Mesenchymal stem cell (in vitro differentiated cells and primary cell): Measurements from ENCODE around the gene ELL2.

Experiments used
- DNase-seq: peaks from one replicate; pipeline ENCODE4 v3.0.0-alpha.2; 2013
- H2AFZ ChIP-seq: one replicate; pipeline ENCODE4 v1.6.1; 2013; ENCODE audit warnings: low read depth, mild to moderate bottlenecking, control low read depth, inconsistent platforms, low read length, moderate library complexity
- H2AK5ac ChIP-seq: 2 replicates; pipeline ENCODE4 v1.6.1; 2013; ENCODE audit warnings: low read length, moderate library complexity, mild to moderate bottlenecking, inconsistent platforms; ENCODE audit not compliant: severe bottlenecking
- H2BK120ac ChIP-seq: one replicate; pipeline ENCODE4 v1.6.1; 2013; ENCODE audit warnings: low read depth, mild to moderate bottlenecking, inconsistent platforms, low read length, moderate library complexity
- H2BK12ac ChIP-seq, 2 experiments: one replicate each; pipeline ENCODE4 v1.6.1; 2013; ENCODE audit warnings: inconsistent platforms in 2 of 2, low read length in 2 of 2, mild to moderate bottlenecking in 2 of 2, moderate library complexity in 2 of 2, control low read depth in 1 of 2
- H2BK15ac ChIP-seq: one replicate; pipeline ENCODE4 v1.6.1; 2013; ENCODE audit warnings: mild to moderate bottlenecking, low read depth, inconsistent platforms; ENCODE audit not compliant: poor library complexity, severe bottlenecking
- H2BK5ac ChIP-seq: 2 replicates; pipeline ENCODE4 v1.6.1; 2013; ENCODE audit warnings: low read depth, mild to moderate bottlenecking, low read length, control low read depth, inconsistent platforms; ENCODE audit not compliant: poor library complexity, severe bottlenecking
- H3K14ac ChIP-seq, 2 experiments: one replicate each; pipeline ENCODE4 v1.6.1; 2013; ENCODE audit warnings: inconsistent platforms in 2 of 2, low read length in 2 of 2, control low read depth in 1 of 2, mild to moderate bottlenecking in 1 of 2, moderate library complexity in 1 of 2
- H3K18ac ChIP-seq, 2 experiments: one replicate each; pipeline ENCODE4 v1.6.1; 2013; ENCODE audit warnings: inconsistent platforms in 2 of 2, low read length in 2 of 2, control low read depth in 1 of 2, low read depth in 1 of 2, mild to moderate bottlenecking in 1 of 2
- H3K23ac ChIP-seq, 2 experiments: one replicate each; pipeline ENCODE4 v1.6.1; 2013; ENCODE audit warnings: inconsistent platforms in 2 of 2, low read length in 2 of 2, mild to moderate bottlenecking in 2 of 2, moderate library complexity in 2 of 2, control low read depth in 1 of 2
- H3K27ac ChIP-seq: 2 replicates; pipeline ENCODE4 v1.5.1; 2013; ENCODE audit warnings: mild to moderate bottlenecking, moderate library complexity, low read length, control low read depth, inconsistent platforms; ENCODE audit not compliant: poor library complexity, severe bottlenecking
- H3K27me3 ChIP-seq, 2 experiments: 2 replicates each; pipeline versions ENCODE4 v1.6.1 to v1.7.0; 2013; ENCODE audit warnings: low read length in 2 of 2, mild to moderate bottlenecking in 2 of 2, moderate library complexity in 2 of 2, control low read depth in 1 of 2, inconsistent platforms in 1 of 2; ENCODE audit not compliant: control insufficient read depth in 1 of 2, insufficient read depth in 1 of 2
- H3K36me3 ChIP-seq, 2 experiments: 2 replicates each; pipeline versions ENCODE4 v1.6.1 to v1.7.0; 2013; ENCODE audit warnings: low read length in 2 of 2, control low read depth in 1 of 2, inconsistent platforms in 1 of 2, low read depth in 1 of 2, mild to moderate bottlenecking in 1 of 2; ENCODE audit not compliant: insufficient read depth in 2 of 2, control insufficient read depth in 1 of 2
- H3K4ac ChIP-seq, 2 experiments: one replicate each; pipeline ENCODE4 v1.6.1; 2013; ENCODE audit warnings: inconsistent platforms in 2 of 2, low read length in 2 of 2, mild to moderate bottlenecking in 2 of 2, moderate library complexity in 2 of 2, control low read depth in 1 of 2, low read depth in 1 of 2
- H3K4me1 ChIP-seq: 2 replicates; pipeline ENCODE4 v1.6.1; 2013; ENCODE audit warnings: low read depth, low read length, control low read depth; ENCODE audit not compliant: control insufficient read depth, insufficient read depth
- H3K4me2 ChIP-seq: 2 replicates; pipeline ENCODE4 v1.6.1; 2013; ENCODE audit warnings: low read length, mild to moderate bottlenecking, inconsistent platforms; ENCODE audit not compliant: poor library complexity, severe bottlenecking
- H3K4me3 ChIP-seq, 2 experiments: 2 replicates each; pipeline versions ENCODE4 v1.5.1 to v1.7.0; 2013; ENCODE audit warnings: low read length in 2 of 2, mild to moderate bottlenecking in 2 of 2, control low read depth in 1 of 2, low read depth in 1 of 2; ENCODE audit not compliant: insufficient read depth in 1 of 2
- H3K79me1 ChIP-seq: replicated peaks from 2 replicates; pipeline ENCODE4 v1.6.1; 2013; ENCODE audit warnings: mild to moderate bottlenecking, control low read depth, low read length, inconsistent platforms; ENCODE audit not compliant: poor library complexity, severe bottlenecking
- H3K9ac ChIP-seq: 2 replicates; pipeline ENCODE4 v1.7.0; 2013; ENCODE audit warnings: mild to moderate bottlenecking, low read length, moderate library complexity
- H3K9me3 ChIP-seq: 2 replicates; pipeline ENCODE4 v1.7.0; 2013; ENCODE audit warnings: mild to moderate bottlenecking, low read length; ENCODE audit not compliant: control insufficient read depth
- H4K8ac ChIP-seq: one replicate; pipeline ENCODE4 v1.6.1; 2013; ENCODE audit warnings: inconsistent platforms, mild to moderate bottlenecking, low read length, moderate library complexity
- H4K91ac ChIP-seq: one replicate; pipeline ENCODE4 v1.6.1; 2013; ENCODE audit warnings: mild to moderate bottlenecking, low read length, inconsistent platforms
- WGBS: methylation state at CpG from one replicate; pipeline ENCODE4 v1.1.7; 2013; ENCODE audit warnings: mixed read lengths; 5-methylcytosine and 5-hydroxymethylcytosine counted together

The ELL2 gene

GRCh38 chr5:95949810-95950209 is 11.8 kb downstream of the ELL2 start:
- no peaks in the 10 kb centered on the region for H3K4me1 ChIP-seq
- H3K36me3 ChIP-seq, result peaks cover 0 to 10% of the 10 kb centered on the region in 2 experiments
- no peak overlapping the region for H4K91ac ChIP-seq
- no peak overlapping the region for H2BK12ac ChIP-seq
- H2BK120ac ChIP-seq, result no peak overlapping the region
- no peak overlapping the region for H2BK5ac ChIP-seq
- H2AK5ac ChIP-seq, result no peak overlapping the region
- H3K79me1 ChIP-seq, result peaks cover 14% of the 10 kb centered on the region
- H3K9ac ChIP-seq, result peak overlapping the region; percentile 20
- no peak overlapping the region for H3K18ac ChIP-seq
- no peaks in the 10 kb centered on the region for H3K27me3 ChIP-seq
- H3K23ac ChIP-seq, result no peak overlapping the region
- no peak overlapping the region for H2BK15ac ChIP-seq
- H3K14ac ChIP-seq, result no peak overlapping the region
- H3K9me3 ChIP-seq, result no peaks in the 10 kb centered on the region
- H3K4me2 ChIP-seq, result no peak overlapping the region
- no CpG with 5 or more reads among the region's 1 CpG for WGBS
- H2AFZ ChIP-seq, result no peak overlapping the region
- no peak overlapping the region for H3K4ac ChIP-seq
- no peak for DNase-seq
- no peak overlapping the region for H4K8ac ChIP-seq
- no peak overlapping the region for H3K27ac ChIP-seq
- no peak overlapping the region for H3K4me3 ChIP-seq

GRCh38 chr5:95948631-95949030 is 13.0 kb downstream of the ELL2 start:
- Histone ChIP-seq H3K9ac (no peak overlapping the region), H2AK5ac (no peak overlapping the region), H3K23ac (no peak overlapping the region), H2BK120ac (no peak overlapping the region), H3K4me1 (no peaks in the 10 kb centered on the region), H3K14ac (no peak overlapping the region), H3K27me3 (no peaks in the 10 kb centered on the region), H2BK15ac (no peak overlapping the region), H4K91ac (no peak overlapping the region), H4K8ac (no peak overlapping the region), H3K79me1 (peaks cover 14% of the 10 kb centered on the region), H2BK5ac (no peak overlapping the region), H2AFZ (no peak overlapping the region), H3K4me2 (no peak overlapping the region), H3K36me3 (peaks cover 0 to 10% of the 10 kb centered on the region in 2 experiments), H3K4me3 (no peak overlapping the region), H2BK12ac (no peak overlapping the region), H3K4ac (no peak overlapping the region), H3K9me3 (no peaks in the 10 kb centered on the region), H3K27ac (no peak overlapping the region), H3K18ac (no peak overlapping the region)
- DNase-seq, result no peak

GRCh38 chr5:95946451-95946850 is 15.2 kb downstream of the ELL2 start:
- H3K4me1 ChIP-seq, result no peaks in the 10 kb centered on the region
- no peak overlapping the region for H3K27ac ChIP-seq
- WGBS, result 96% methylated on average over 1 of the region's 1 CpG
- H2BK12ac ChIP-seq, result no peak overlapping the region
- no peak overlapping the region for H3K23ac ChIP-seq
- no peak overlapping the region for H3K18ac ChIP-seq
- H3K4ac ChIP-seq, result no peak overlapping the region
- no peak overlapping the region for H3K4me2 ChIP-seq
- no peak for DNase-seq
- no peak overlapping the region for H4K8ac ChIP-seq
- no peak overlapping the region for H3K14ac ChIP-seq
- H3K9ac ChIP-seq, result no peak overlapping the region
- no peaks in the 10 kb centered on the region for H3K27me3 ChIP-seq
- H3K9me3 ChIP-seq, result no peaks in the 10 kb centered on the region
- H2BK120ac ChIP-seq, result no peak overlapping the region
- H4K91ac ChIP-seq, result no peak overlapping the region
- H3K79me1 ChIP-seq, result peaks cover 11% of the 10 kb centered on the region
- H3K4me3 ChIP-seq, result no peak overlapping the region
- no peak overlapping the region for H2BK15ac ChIP-seq
- peaks cover 0 to 17% of the 10 kb centered on the region in 2 experiments for H3K36me3 ChIP-seq
- no peak overlapping the region for H2AFZ ChIP-seq
- no peak overlapping the region for H2AK5ac ChIP-seq
- H2BK5ac ChIP-seq, result no peak overlapping the region

GRCh38 chr5:95942968-95943367 is 18.7 kb downstream of the ELL2 start:
- peaks cover 18% of the 10 kb centered on the region for H3K79me1 ChIP-seq
- H3K14ac ChIP-seq, result no peak overlapping the region
- no peak overlapping the region for H3K9ac ChIP-seq
- no peaks in the 10 kb centered on the region for H3K9me3 ChIP-seq
- no peaks in the 10 kb centered on the region for H3K27me3 ChIP-seq
- peaks cover 0 to 39% of the 10 kb centered on the region in 2 experiments for H3K36me3 ChIP-seq
- no peak overlapping the region for H3K4ac ChIP-seq
- H2BK15ac ChIP-seq, result no peak overlapping the region
- H3K23ac ChIP-seq, result no peak overlapping the region
- DNase-seq, result no peak
- no peak overlapping the region for H3K4me2 ChIP-seq
- WGBS, result 100% methylated on average over 1 of the region's 2 CpGs
- H2BK5ac ChIP-seq, result no peak overlapping the region
- no peak overlapping the region for H4K8ac ChIP-seq
- no peak overlapping the region for H4K91ac ChIP-seq
- no peak overlapping the region for H2BK12ac ChIP-seq
- no peak overlapping the region for H3K18ac ChIP-seq
- H2BK120ac ChIP-seq, result no peak overlapping the region
- H2AFZ ChIP-seq, result no peak overlapping the region
- H3K27ac ChIP-seq, result no peak overlapping the region
- H3K4me1 ChIP-seq, result peaks cover 2% of the 10 kb centered on the region
- no peak overlapping the region for H2AK5ac ChIP-seq
- H3K4me3 ChIP-seq, result no peak overlapping the region
